ENCODE measurements around the gene TENT4B. TPM values are rescaled to one million over a fixed set of nuclear protein-coding genes. Genes with fewer than 3 reads are reported as not detected.

The TENT4B gene
- total RNA-seq, 2 donors from 2014 or later, result 16.3 to 31.5 TPM

GRCh38 chr16:50276326-50276640 is 123.2 kb downstream of the TENT4B start:
- Mint-ChIP-seq H3K9me3 (peaks cover 4% of the 10 kb centered on the region), H3K27ac (peak overlapping the region; percentile 99), H3K4me3 (peak overlapping the region; percentile 96), H3K27me3 (no peaks in the 10 kb centered on the region), H3K4me1 (peaks cover 59% of the 10 kb centered on the region), H3K36me3 (ENCODE audit: low read depth) (peaks cover 75% of the 10 kb centered on the region)
- no peak for ATAC-seq (replicated peaks)

- peak overlapping the region; percentile 96 for H3K4me3 Mint-ChIP-seq
- H3K4me1 Mint-ChIP-seq, result peaks cover 59% of the 10 kb centered on the region
- peak overlapping the region; percentile 99 for H3K27ac Mint-ChIP-seq
- ATAC-seq (replicated peaks), result peak; percentile 74
- H3K9me3 Mint-ChIP-seq, result peaks cover 4% of the 10 kb centered on the region
- no peaks in the 10 kb centered on the region for H3K27me3 Mint-ChIP-seq
- peaks cover 70% of the 10 kb centered on the region for H3K36me3 Mint-ChIP-seq (ENCODE audit: low read depth)
Observed at GRCh38 chr16:50276801-50277555, 123.9 kb downstream of the TENT4B start.

- peaks cover 81% of the 10 kb centered on the region for H3K36me3 Mint-ChIP-seq (ENCODE audit: low read depth)
- H3K4me3 Mint-ChIP-seq, result peak overlapping the region; percentile 96
Observed at GRCh38 chr16:50278251-50278650, 125.1 kb downstream of the TENT4B start.

GRCh38 chr16:50279504-50279865 is 126.4 kb downstream of the TENT4B start:
- peaks cover 70% of the 10 kb centered on the region for H3K36me3 Mint-ChIP-seq (ENCODE audit: low read depth)
- ATAC-seq (replicated peaks), result no peak
- H3K27ac Mint-ChIP-seq, result peak overlapping the region; percentile 99

More at GRCh38 chr16:50278251-50278650, 125.1 kb downstream of the TENT4B start:
- no peak for ATAC-seq (replicated peaks)
- Mint-ChIP-seq H3K27ac (peak overlapping the region; percentile 99), H3K4me1 (peaks cover 57% of the 10 kb centered on the region), H3K27me3 (no peaks in the 10 kb centered on the region), H3K9me3 (peaks cover 4% of the 10 kb centered on the region)

GRCh38 chr16:50280932-50281331 is 127.8 kb downstream of the TENT4B start:
- peaks cover 52% of the 10 kb centered on the region for H3K4me1 Mint-ChIP-seq
- peaks cover 72% of the 10 kb centered on the region for H3K36me3 Mint-ChIP-seq (ENCODE audit: low read depth)
- peak overlapping the region; percentile 99 for H3K27ac Mint-ChIP-seq

More at GRCh38 chr16:50279504-50279865, 126.4 kb downstream of the TENT4B start:
- Mint-ChIP-seq H3K4me3 (peak overlapping the region; percentile 96), H3K9me3 (peaks cover 4% of the 10 kb centered on the region), H3K27me3 (no peaks in the 10 kb centered on the region), H3K4me1 (peaks cover 49% of the 10 kb centered on the region)

More at GRCh38 chr16:50280932-50281331, 127.8 kb downstream of the TENT4B start:
- ATAC-seq (replicated peaks), result no peak
- H3K27me3 Mint-ChIP-seq, result no peaks in the 10 kb centered on the region
- H3K9me3 Mint-ChIP-seq, result peaks cover 4% of the 10 kb centered on the region
- H3K4me3 Mint-ChIP-seq, result peak overlapping the region; percentile 96

Other genes with a start within 250 kb of the TENT4B start
- gene CNEP1R1, start 128.1 kb upstream of the TENT4B start, total RNA-seq, result 10 to 100 TPM; 22.6 to 24.1 TPM
- 10 to 100 TPM; 23.3 to 46.7 TPM for gene HEATR3, start 87.3 kb upstream of the TENT4B start, total RNA-seq
- gene ADCY7, start 113.2 kb downstream of the TENT4B start, total RNA-seq, result 100 to 1,000 TPM; 156 to 173 TPM
- gene BRD7, start 215.7 kb downstream of the TENT4B start, total RNA-seq, result 10 to 100 TPM; 53.5 to 63.9 TPM

Data from activated T-helper 17 cell treated with anti-CD3 and anti-CD28 coated beads, Interleukin-2, amount 50 U/mL, for 72 hours (primary cell).